Neural progenitor cell (in vitro differentiated cells): ENCODE results near the gene GFRA4. TPM values are rescaled to one million over a fixed set of nuclear protein-coding genes. Genes with fewer than 3 reads are reported as not detected.

Experiments
- DNase-seq: peaks from one replicate; pipeline ENCODE4 v3.0.0-alpha.2; 2016; ENCODE audit warnings: low spot score
- H2AFZ ChIP-seq: fragments of 200-600 bp; sonication (generic); replicated peaks from 2 replicates; pipeline ENCODE4 v1.6.1; 2016; ENCODE audit warnings: antibody characterized with exemption
- H3F3A ChIP-seq: fragments of 200-600 bp; sonication (generic); 2 replicates; pipeline ENCODE4 v1.6.1; 2016; ENCODE audit warnings: antibody characterized with exemption, low read depth
- H3K27ac ChIP-seq: fragments of 200-600 bp; sonication (generic); 2 replicates; pipeline ENCODE4 v1.5.1; 2016; ENCODE audit warnings: mild to moderate bottlenecking
- H3K27me3 ChIP-seq: fragments of 200-600 bp; sonication (generic); 2 replicates; pipeline ENCODE4 v1.6.1; 2016; ENCODE audit warnings: mild to moderate bottlenecking, moderate library complexity
- H3K36me3 ChIP-seq: fragments of 200-600 bp; sonication (generic); 2 replicates; pipeline ENCODE4 v1.5.1; 2016
- H3K4me1 ChIP-seq: fragments of 200-600 bp; sonication (generic); 2 replicates; pipeline ENCODE4 v1.6.1; 2016; ENCODE audit warnings: mixed run types
- H3K4me2 ChIP-seq: fragments of 200-600 bp; sonication (generic); 2 replicates; pipeline ENCODE4 v1.6.1; 2016
- H3K4me3 ChIP-seq: fragments of 200-600 bp; sonication (generic); 2 replicates; pipeline ENCODE4 v1.5.1; 2016
- H3K79me2 ChIP-seq: fragments of 200-600 bp; sonication (generic); 2 replicates; pipeline ENCODE4 v1.6.1; 2016; ENCODE audit warnings: low read depth
- H3K9ac ChIP-seq: fragments of 200-600 bp; sonication (generic); 2 replicates; pipeline ENCODE4 v1.6.1; 2016
- H3K9me3 ChIP-seq: fragments of 200-600 bp; sonication (generic); 2 replicates; pipeline ENCODE4 v1.5.1; 2016; ENCODE audit warnings: low read depth
- H4K20me1 ChIP-seq: fragments of 200-600 bp; sonication (generic); 2 replicates; pipeline ENCODE4 v1.6.1; 2016; ENCODE audit warnings: low read depth
- H3K27ac Mint-ChIP-seq: 3 replicates; pipeline ENCODE4 v1.8.0; 2021; ENCODE audit warnings: mixed read lengths
- H3K27me3 Mint-ChIP-seq: 2 replicates; pipeline ENCODE4 v1.8.0; 2022; ENCODE audit warnings: low read depth, mild to moderate bottlenecking, inconsistent platforms, moderate library complexity, mixed read lengths; ENCODE audit not compliant: insufficient read depth
- H3K36me3 Mint-ChIP-seq: 3 replicates; pipeline ENCODE4 v1.8.0; 2021; ENCODE audit warnings: mixed read lengths
- H3K4me1 Mint-ChIP-seq: 3 replicates; pipeline ENCODE4 v1.8.0; 2021; ENCODE audit warnings: mixed read lengths
- H3K4me3 Mint-ChIP-seq: 3 replicates; pipeline ENCODE4 v1.8.0; 2021; ENCODE audit warnings: mild to moderate bottlenecking, moderate library complexity, mixed read lengths
- H3K9me3 Mint-ChIP-seq: 3 replicates; pipeline ENCODE4 v1.8.0; 2020; ENCODE audit warnings: mixed read lengths
- EZH2 ChIP-seq: fragments of 200-600 bp; sonication (generic); IDR thresholded peaks from 2 replicates; pipeline ENCODE4 v1.6.1; 2017; ENCODE audit warnings: antibody characterized with exemption, mild to moderate bottlenecking, moderate library complexity
- EZH2phosphoT487 ChIP-seq: fragments of 200-600 bp; sonication (generic); IDR thresholded peaks from 2 replicates; pipeline ENCODE4 v1.6.1; 2017; ENCODE audit warnings: antibody characterized with exemption
- total RNA-seq: library from RNA; depleted of rRNA; stranded (reverse); fragments of >200 nt; gene quantifications from 2 replicates; pipeline ENCODE4 v1.2.3, GENCODE V29; 2015; ENCODE audit warnings: low replicate concordance
- TF ChIP-seq, protein P1 (sequence below): fragments of 200-600 bp; sonication (generic); IDR thresholded peaks from 2 replicates; pipeline ENCODE4 v1.5.1; 2017; ENCODE audit warnings: antibody characterized with exemption, mild to moderate bottlenecking

GFRA4 gene
- total RNA-seq, 1 donor from 2014 or later: not detected

DNA sequence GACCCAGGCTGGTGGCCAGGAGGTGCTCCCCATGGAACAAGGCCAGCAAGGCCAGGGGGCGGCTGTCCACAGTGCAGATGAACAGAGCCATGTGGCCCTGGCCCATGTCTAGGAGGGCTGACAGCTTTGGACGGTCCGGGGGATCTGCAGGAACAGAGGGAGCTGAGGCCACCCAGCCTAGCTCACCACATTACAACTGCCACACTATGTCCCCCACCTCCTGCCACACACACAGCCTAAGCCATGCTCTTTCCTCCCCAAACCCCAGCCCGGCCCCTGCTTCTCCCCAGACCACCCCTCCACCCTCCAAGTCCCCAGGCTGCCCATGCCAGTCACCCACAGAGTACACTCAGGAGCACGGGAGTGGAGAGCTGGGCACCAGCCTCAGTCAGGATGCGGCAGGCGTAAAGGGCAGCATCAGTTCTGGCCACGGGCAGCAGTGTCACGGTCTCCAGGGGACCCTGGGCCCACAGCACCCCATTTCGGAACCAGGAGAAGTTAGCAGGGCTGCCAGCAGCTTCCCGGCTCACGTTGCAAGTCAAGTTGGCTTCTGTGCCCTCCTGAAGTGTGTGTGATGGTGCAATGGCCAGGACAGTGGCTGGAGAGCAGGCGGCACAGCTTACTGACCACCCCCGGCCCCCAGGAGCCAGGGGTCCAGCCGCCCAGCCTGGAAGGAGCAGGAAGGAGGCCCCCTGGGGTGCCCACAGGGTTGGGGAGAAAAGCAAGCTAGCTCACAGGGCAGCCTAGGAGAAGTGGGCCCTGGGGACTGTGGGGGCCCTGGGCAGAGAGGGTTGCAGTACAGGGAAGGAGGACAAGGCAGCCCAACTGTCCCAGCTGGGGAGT lies 33.8 kb upstream of the GFRA4 start:
- no peak for DNase-seq
- Histone ChIP-seq H3F3A (no peaks in the 10 kb centered on the region), H3K4me3 (no peak overlapping the region), H3K9ac (no peak overlapping the region), H3K9me3 (no peaks in the 10 kb centered on the region), H3K27ac (no peak overlapping the region), H3K79me2 (no peaks in the 10 kb centered on the region), H3K4me1 (no peaks in the 10 kb centered on the region), H3K36me3 (no peaks in the 10 kb centered on the region), H4K20me1 (no peaks in the 10 kb centered on the region), H3K4me2 (no peak overlapping the region), H2AFZ (no peak overlapping the region), H3K27me3 (no peaks in the 10 kb centered on the region)
- TF ChIP-seq, protein P1, sequence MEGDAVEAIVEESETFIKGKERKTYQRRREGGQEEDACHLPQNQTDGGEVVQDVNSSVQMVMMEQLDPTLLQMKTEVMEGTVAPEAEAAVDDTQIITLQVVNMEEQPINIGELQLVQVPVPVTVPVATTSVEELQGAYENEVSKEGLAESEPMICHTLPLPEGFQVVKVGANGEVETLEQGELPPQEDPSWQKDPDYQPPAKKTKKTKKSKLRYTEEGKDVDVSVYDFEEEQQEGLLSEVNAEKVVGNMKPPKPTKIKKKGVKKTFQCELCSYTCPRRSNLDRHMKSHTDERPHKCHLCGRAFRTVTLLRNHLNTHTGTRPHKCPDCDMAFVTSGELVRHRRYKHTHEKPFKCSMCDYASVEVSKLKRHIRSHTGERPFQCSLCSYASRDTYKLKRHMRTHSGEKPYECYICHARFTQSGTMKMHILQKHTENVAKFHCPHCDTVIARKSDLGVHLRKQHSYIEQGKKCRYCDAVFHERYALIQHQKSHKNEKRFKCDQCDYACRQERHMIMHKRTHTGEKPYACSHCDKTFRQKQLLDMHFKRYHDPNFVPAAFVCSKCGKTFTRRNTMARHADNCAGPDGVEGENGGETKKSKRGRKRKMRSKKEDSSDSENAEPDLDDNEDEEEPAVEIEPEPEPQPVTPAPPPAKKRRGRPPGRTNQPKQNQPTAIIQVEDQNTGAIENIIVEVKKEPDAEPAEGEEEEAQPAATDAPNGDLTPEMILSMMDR: no peak
- TF ChIP-seq EZH2 (no peak), EZH2phosphoT487 (no peak)
- Mint-ChIP-seq H3K36me3 (no peaks in the 10 kb centered on the region), H3K27me3 (peaks cover 6% of the 10 kb centered on the region), H3K9me3 (peaks cover 3% of the 10 kb centered on the region), H3K4me1 (no peaks in the 10 kb centered on the region), H3K27ac (no peak overlapping the region), H3K4me3 (no peak overlapping the region)

DNA sequence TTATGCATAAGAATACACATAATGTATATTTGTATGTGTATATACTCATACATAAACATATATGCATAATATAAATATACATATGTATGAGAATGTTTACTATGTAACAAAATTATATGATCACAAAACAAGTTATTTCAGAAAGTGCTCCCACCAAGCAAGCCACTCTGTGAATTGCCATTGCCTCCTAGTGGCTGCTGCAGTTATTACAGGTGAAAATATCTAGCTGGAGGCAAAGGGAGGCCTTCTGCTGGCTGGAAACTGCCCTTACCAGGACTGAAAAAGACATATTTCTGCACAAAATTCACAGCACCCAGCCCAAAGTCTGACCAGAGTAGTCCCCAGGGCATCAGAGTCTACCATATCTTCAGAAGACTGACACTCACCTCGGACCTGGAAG lies 33.0 kb upstream of the GFRA4 start:
- H3K9ac ChIP-seq: no peak overlapping the region
- no peaks in the 10 kb centered on the region for H3F3A ChIP-seq
- Mint-ChIP-seq H3K27ac (no peak overlapping the region), H3K9me3 (peaks cover 3% of the 10 kb centered on the region), H3K36me3 (no peaks in the 10 kb centered on the region), H3K4me3 (no peak overlapping the region), H3K27me3 (peaks cover 6% of the 10 kb centered on the region), H3K4me1 (no peaks in the 10 kb centered on the region)
- H2AFZ ChIP-seq: no peak overlapping the region
- no peaks in the 10 kb centered on the region for H3K36me3 ChIP-seq
- no peaks in the 10 kb centered on the region for H3K79me2 ChIP-seq
- no peak for DNase-seq
- H3K4me1 ChIP-seq: no peaks in the 10 kb centered on the region
- H3K4me2 ChIP-seq: no peak overlapping the region
- H3K27me3 ChIP-seq: no peaks in the 10 kb centered on the region
- no peak overlapping the region for H3K27ac ChIP-seq
- no peak overlapping the region for H3K4me3 ChIP-seq
- no peaks in the 10 kb centered on the region for H4K20me1 ChIP-seq
- TF ChIP-seq EZH2: no peak
- TF ChIP-seq, protein P1: peak; percentile 47
- no peaks in the 10 kb centered on the region for H3K9me3 ChIP-seq

DNA sequence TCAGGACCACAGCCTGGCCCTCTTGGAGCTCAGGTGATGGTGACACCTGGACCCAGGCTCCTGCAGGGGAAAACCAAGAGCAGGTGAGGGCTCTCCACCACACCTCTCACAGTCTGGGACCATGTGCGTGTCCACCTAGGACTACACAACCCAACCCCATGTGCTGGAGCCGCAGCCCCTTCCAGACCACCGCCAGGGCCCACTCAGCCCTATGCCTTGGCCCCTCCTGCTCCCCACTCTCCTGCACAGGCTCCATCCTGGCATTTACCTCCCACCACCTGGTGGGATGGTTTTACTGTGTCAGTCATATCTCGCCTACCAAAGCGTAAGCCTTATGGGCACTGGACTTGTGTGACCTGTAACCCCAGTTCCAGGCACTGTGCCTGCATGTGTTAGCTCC lies 31.7 kb upstream of the GFRA4 start:
- Histone ChIP-seq H3K4me2 (no peak overlapping the region), H3K79me2 (no peaks in the 10 kb centered on the region), H3K36me3 (no peaks in the 10 kb centered on the region), H3K4me1 (no peaks in the 10 kb centered on the region), H3K4me3 (no peak overlapping the region), H4K20me1 (no peaks in the 10 kb centered on the region), H3K27ac (no peak overlapping the region), H3K9ac (no peak overlapping the region), H3F3A (no peaks in the 10 kb centered on the region), H3K9me3 (no peaks in the 10 kb centered on the region), H3K27me3 (no peaks in the 10 kb centered on the region), H2AFZ (no peak overlapping the region)
- H3K36me3 Mint-ChIP-seq: no peaks in the 10 kb centered on the region
- H3K4me3 Mint-ChIP-seq: no peak overlapping the region
- peaks cover 2% of the 10 kb centered on the region for H3K4me1 Mint-ChIP-seq
- DNase-seq: no peak
- peaks cover 3% of the 10 kb centered on the region for H3K9me3 Mint-ChIP-seq
- peaks cover 15% of the 10 kb centered on the region for H3K27me3 Mint-ChIP-seq
- H3K27ac Mint-ChIP-seq: no peak overlapping the region
- TF ChIP-seq, protein P1: no peak
- TF ChIP-seq EZH2phosphoT487 (no peak), EZH2 (no peak)
